H1 (cell line): ENCODE results near the gene CDYL. TPM values are rescaled to one million over a fixed set of nuclear protein-coding genes. Genes with fewer than 3 reads are reported as not detected.
A peak's percentile ranks its signal among the peaks of the same experiment; 100 is the strongest.

Experiments
- CTCF ChIA-PET: fragments of 300-600 bp; sonication (Branson Sonifier 250); formaldehyde crosslinking; loops from one replicate; lab custom pipeline; 2021; ENCODE audit not compliant: partially characterized antibody; lab: Charles Lee
- POLR2A ChIA-PET: fragments of 300-600 bp; sonication (Branson Sonifier 250); formaldehyde crosslinking; loops from one replicate; lab custom pipeline; 2021; ENCODE audit warnings: inconsistent platforms; ENCODE audit not compliant: partially characterized antibody; lab: Charles Lee
- DNase-seq, 2 experiments: peaks; one replicate each; pipeline versions ENCODE4 v3.0.0 to v3.0.0-alpha.2; 2010 to 2022; ENCODE audit warnings: low spot score in 2 of 2, low read depth in 1 of 2, mixed read lengths in 1 of 2
- FAIRE-seq: peaks from 2 replicates; lab custom pipeline; 2011; peaks lifted over from hg19 to GRCh38; lab: Jason Lieb, UNC
- H2AFZ ChIP-seq: 2 replicates; pipeline ENCODE4 v1.8.1; 2012; ENCODE audit warnings: low read length, inconsistent platforms
- H2AK5ac ChIP-seq: 2 replicates; pipeline ENCODE4 v1.6.1; 2013; ENCODE audit warnings: low read depth, low read length
- H2BK120ac ChIP-seq: replicated peaks from 2 replicates; pipeline ENCODE3; 2013; ENCODE audit warnings: low read depth, low read length, inconsistent platforms
- H2BK12ac ChIP-seq: 2 replicates; pipeline ENCODE4 v1.6.1; 2013; ENCODE audit warnings: low read depth, low read length
- H2BK15ac ChIP-seq: 2 replicates; pipeline ENCODE4 v1.6.1; 2013; ENCODE audit warnings: low read length
- H2BK20ac ChIP-seq: 2 replicates; pipeline ENCODE4 v1.6.1; 2013; ENCODE audit warnings: low read length
- H2BK5ac ChIP-seq: 2 replicates; pipeline ENCODE4 v1.6.1; 2013; ENCODE audit warnings: low read depth, low read length
- H3K14ac ChIP-seq: 2 replicates; pipeline ENCODE4 v1.6.1; 2013; ENCODE audit warnings: inconsistent platforms; ENCODE audit not compliant: insufficient read length
- H3K18ac ChIP-seq: 2 replicates; pipeline ENCODE4 v1.6.1; 2013; ENCODE audit warnings: low read length; ENCODE audit errors: extremely low read depth
- H3K23ac ChIP-seq: 2 replicates; pipeline ENCODE4 v1.6.1; 2013; ENCODE audit warnings: inconsistent platforms; ENCODE audit not compliant: insufficient read length
- H3K23me2 ChIP-seq: 2 replicates; pipeline ENCODE4 v1.6.1; 2013; ENCODE audit warnings: low read depth, low read length
- H3K27ac ChIP-seq: 2 replicates; pipeline ENCODE4 v1.6.1; 2011; ENCODE audit warnings: low read depth, low read length, inconsistent platforms
- H3K27me3 ChIP-seq, 4 experiments: replicated peaks in 1 of 4; 1 replicate in 1 of 4; 2 replicates in 3 of 4; pipeline versions ENCODE4 v1.6.1 to v1.8.1; 2011 to 2013; ENCODE audit warnings: low read length in 3 of 4, mild to moderate bottlenecking in 3 of 4, inconsistent platforms in 2 of 4, mixed read lengths in 2 of 4, moderate library complexity in 1 of 4; ENCODE audit not compliant: control insufficient read depth in 3 of 4, insufficient read depth in 3 of 4; ENCODE audit errors: extremely low read depth in 1 of 4
- H3K36me3 ChIP-seq, 4 experiments: 2 replicates each; pipeline versions ENCODE4 v1.6.1 to v1.8.1; 2011 to 2013; ENCODE audit warnings: mild to moderate bottlenecking in 4 of 4, low read length in 3 of 4, moderate library complexity in 2 of 4, control low read depth in 1 of 4, inconsistent platforms in 1 of 4; ENCODE audit not compliant: insufficient read depth in 4 of 4, control insufficient read depth in 2 of 4
- H3K4ac ChIP-seq: replicated peaks from 2 replicates; pipeline ENCODE3; 2013; ENCODE audit warnings: low read length, low read depth, mixed read lengths, inconsistent platforms; ENCODE audit not compliant: insufficient read length
- H3K4me1 ChIP-seq, 4 experiments: replicated peaks in 1 of 4; 1 replicate in 1 of 4; 2 replicates in 3 of 4; pipeline versions ENCODE4 v1.6.1 to v1.8.1; 2011 to 2013; ENCODE audit warnings: low read length in 3 of 4, inconsistent platforms in 2 of 4, mixed read lengths in 1 of 4; ENCODE audit not compliant: insufficient read depth in 4 of 4, control insufficient read depth in 3 of 4
- H3K4me2 ChIP-seq, 2 experiments: 2 replicates each; pipeline versions ENCODE4 v1.6.1 to v1.8.1; 2011 to 2013; ENCODE audit warnings: low read depth in 2 of 2, low read length in 2 of 2, control low read depth in 1 of 2, inconsistent platforms in 1 of 2, mild to moderate bottlenecking in 1 of 2; ENCODE audit not compliant: insufficient read depth in 1 of 2
- H3K4me3 ChIP-seq, 4 experiments: fragments of 200-600, 300-600 bp in 1 of 4; sonication (generic), shearing (Covaris generic), sonication (Bioruptor Twin) in 1 of 4; 2 replicates each; pipeline versions ENCODE4 v1.5.1 to v1.8.1; 2011 to 2016; ENCODE audit warnings: low read length in 4 of 4, low read depth in 3 of 4, control low read depth in 2 of 4, inconsistent platforms in 2 of 4, mild to moderate bottlenecking in 2 of 4, mixed read lengths in 1 of 4, moderate library complexity in 1 of 4; ENCODE audit not compliant: insufficient read depth in 2 of 4; ENCODE audit errors: extremely low read depth in 1 of 4
- H3K56ac ChIP-seq: replicated peaks from 2 replicates; pipeline ENCODE3; 2013; ENCODE audit warnings: low read depth, mild to moderate bottlenecking, mixed read lengths, low read length, inconsistent platforms; ENCODE audit not compliant: insufficient read length
- H3K79me1 ChIP-seq: 2 replicates; pipeline ENCODE4 v1.6.1; 2013; ENCODE audit warnings: low read depth, low read length, control low read depth
- H3K79me2 ChIP-seq, 2 experiments: 2 replicates each; pipeline versions ENCODE4 v1.6.1 to v1.8.1; 2012 to 2013; ENCODE audit warnings: low read length in 2 of 2, mild to moderate bottlenecking in 2 of 2, inconsistent platforms in 1 of 2; ENCODE audit not compliant: insufficient read depth in 2 of 2, control insufficient read depth in 1 of 2
- H3K9ac ChIP-seq, 4 experiments: replicated peaks in 1 of 4; 1 replicate in 1 of 4; 2 replicates in 3 of 4; pipeline versions ENCODE4 v1.6.1 to v1.8.1; 2011 to 2013; ENCODE audit warnings: low read depth in 3 of 4, low read length in 3 of 4, control low read depth in 2 of 4, mild to moderate bottlenecking in 2 of 4, moderate library complexity in 2 of 4, inconsistent platforms in 1 of 4; ENCODE audit errors: extremely low read depth in 1 of 4
- H3K9me3 ChIP-seq, 2 experiments: 2 replicates each; pipeline versions ENCODE4 v1.6.1 to v1.8.1; 2012 to 2013; ENCODE audit warnings: mild to moderate bottlenecking in 2 of 2, moderate library complexity in 2 of 2, control low read depth in 1 of 2, inconsistent platforms in 1 of 2, low read depth in 1 of 2, low read length in 1 of 2, mixed read lengths in 1 of 2; ENCODE audit not compliant: insufficient read depth in 2 of 2
- H4K20me1 ChIP-seq, 2 experiments: replicated peaks in 1 of 2; 2 replicates each; pipeline versions ENCODE3 to v1.8.1; 2011 to 2013; ENCODE audit warnings: inconsistent platforms in 2 of 2, low read length in 2 of 2, mild to moderate bottlenecking in 1 of 2; ENCODE audit not compliant: insufficient read depth in 2 of 2, control insufficient read depth in 1 of 2
- H4K5ac ChIP-seq: 2 replicates; pipeline ENCODE4 v1.6.1; 2013; ENCODE audit warnings: low read length, low read depth, mixed read lengths, inconsistent platforms; ENCODE audit not compliant: insufficient read length
- H4K8ac ChIP-seq: 2 replicates; pipeline ENCODE4 v1.8.0; 2013; ENCODE audit warnings: mild to moderate bottlenecking, moderate library complexity, low read length, inconsistent platforms; ENCODE audit not compliant: insufficient read depth; ENCODE audit errors: extremely low read depth
- H4K91ac ChIP-seq: replicated peaks from 2 replicates; pipeline ENCODE3; 2013; ENCODE audit warnings: low read length, mixed read lengths, inconsistent platforms; ENCODE audit not compliant: insufficient read length
- ATF2 ChIP-seq: IDR thresholded peaks from 2 replicates; pipeline ENCODE4 v1.6.1; 2012; ENCODE audit warnings: low read length, inconsistent platforms
- ATF3 ChIP-seq: IDR thresholded peaks from 2 replicates; pipeline ENCODE4 v1.6.1; 2011; ENCODE audit warnings: low read depth, mild to moderate bottlenecking, low read length; ENCODE audit not compliant: insufficient read depth
- EGR1 ChIP-seq: IDR thresholded peaks from 2 replicates; pipeline ENCODE4 v1.6.1; 2011; ENCODE audit warnings: low read depth, low read length, borderline replicate concordance
- KDM4A ChIP-seq: IDR thresholded peaks from one replicate; pipeline ENCODE4 v1.7.1; 2012; ENCODE audit warnings: low read depth, mild to moderate bottlenecking, moderate library complexity, low read length, inconsistent platforms; ENCODE audit not compliant: severe bottlenecking
- KDM5A ChIP-seq: fragments of 200-600 bp; IDR thresholded peaks from 2 replicates; pipeline ENCODE4 v1.7.1; 2012; ENCODE audit warnings: mild to moderate bottlenecking, low read length, inconsistent platforms, mixed read lengths
- MAX ChIP-seq: IDR thresholded peaks from 2 replicates; pipeline ENCODE4 v1.6.1; 2012; ENCODE audit warnings: inconsistent platforms
- RFX5 ChIP-seq: IDR thresholded peaks from 2 replicates; pipeline ENCODE4 v1.6.1; 2011; ENCODE audit warnings: low read depth, low read length, improper control_type of control experiment, borderline replicate concordance
- TAF1 ChIP-seq: IDR thresholded peaks from 2 replicates; pipeline ENCODE4 v1.6.1; 2011; ENCODE audit warnings: mild to moderate bottlenecking, low read depth, low read length
- WGBS, 2 experiments: shearing (Covaris generic) in 1 of 2; methylation state at CpG; one replicate each; pipeline versions ENCODE4 v1.1.6 to v1.1.7; 2013 to 2015; ENCODE audit warnings: low lambda C conversion rate in 2 of 2, mixed read lengths in 2 of 2, inconsistent platforms in 1 of 2, low coverage in 1 of 2, missing lambda C conversion rate in 1 of 2; ENCODE audit not compliant: insufficient replicate concordance in 2 of 2, insufficient coverage in 1 of 2, insufficient read length in 1 of 2; ENCODE audit errors: extremely low coverage in 1 of 2, missing lambda C conversion rate in 1 of 2; 5-methylcytosine and 5-hydroxymethylcytosine counted together
- polyA plus RNA-seq, 7 experiments: library from polyadenylated mRNA; depleted of rRNA in 3 of 7; stranded (reverse) in 5 of 7; unstranded in 2 of 7; fragments of >200 nt in 5 of 7; fragments of 200-250 nt in 2 of 7; gene quantifications; 1 replicate in 5 of 7; 2 replicates in 1 of 7; 4 replicates in 1 of 7; pipeline versions ENCODE4 v1.2.1 to v1.2.3, GENCODE V29; 2011 to 2013; ENCODE audit warnings: missing spikeins in 2 of 7, mixed read lengths in 2 of 7
- total RNA-seq: library from RNA; stranded (reverse); fragmentation: NEBNext Ultra II Directional; extraction: Animal tissue kit (Norgen Biotek cat#: 25700); gene quantifications from 2 replicates; pipeline ENCODE4 v1.2.1, GENCODE V29; 2021

Gene CDYL
- total and polyA plus RNA-seq, 2 of the 8 experiments (the other 6 are each of a cell fraction or from before 2014, with no cell fraction given): 56.4 to 119 TPM

GRCh38 chr6:4776493-4777393 lies 539 bp downstream of the CDYL start:
- H3K4me1 ChIP-seq: peaks cover 3 to 22% (median 12%) of the 10 kb centered on the region in 4 experiments; a peak in 5 of 7 replicates
- H2BK120ac ChIP-seq: no peak overlapping the region
- no peak overlapping the region for H2BK15ac ChIP-seq
- no peak overlapping the region for H3K4ac ChIP-seq
- H3K79me2 ChIP-seq: peaks cover 48 to 74% of the 10 kb centered on the region in 2 experiments
- H3K9me3 ChIP-seq: peaks cover 0 to 3% of the 10 kb centered on the region in 2 experiments; a peak in 2 of 4 replicates
- peak overlapping the region in 2 of 4 experiments; percentile 11 to 87; a peak in 2 of 7 replicates for H3K9ac ChIP-seq
- ChIA-PET CTCF (interaction anchor here (0.8 to 0.9 kb wide), 2 partner anchors 71 to 202 kb away, joined by 3 read pairs; no protein-coding TSS in a partner anchor), POLR2A (interaction anchor here (0.6 to 1.8 kb wide), 4 partner anchors 10 to 109 kb away, joined by 3 to 5 read pairs (median 4); no protein-coding TSS in a partner anchor)
- H2BK5ac ChIP-seq: no peak overlapping the region
- H3K18ac ChIP-seq: no peak overlapping the region
- H3K56ac ChIP-seq: no peak overlapping the region
- 2% methylated on average over 30 of the region's 107 CpGs; no CpG with 5 or more reads in 1 of the 2 experiments for WGBS, 2 experiments
- FAIRE-seq (no peak), DNase-seq (no peak)
- H3K27ac ChIP-seq: no peak overlapping the region
- H4K8ac ChIP-seq: no peak overlapping the region
- H3K23me2 ChIP-seq: peaks cover 16% of the 10 kb centered on the region
- H4K91ac ChIP-seq: no peak overlapping the region
- peak overlapping the region; percentile 41 to 75 (median 52) for H3K4me3 ChIP-seq
- H3K4me2 ChIP-seq: peak overlapping the region; percentile 76 to 81
- peaks cover 0 to 4% (median 0%) of the 10 kb centered on the region in 4 experiments; a peak in 1 of 8 replicates for H3K36me3 ChIP-seq
- no peak overlapping the region for H2BK12ac ChIP-seq
- H3K79me1 ChIP-seq: peaks cover 18% of the 10 kb centered on the region
- peaks cover 10 to 25% (median 21%) of the 10 kb centered on the region in 4 experiments for H3K27me3 ChIP-seq
- H4K20me1 ChIP-seq: peaks cover 47 to 48% of the 10 kb centered on the region in 2 experiments
- no peak overlapping the region for H3K14ac ChIP-seq
- H2AFZ ChIP-seq: no peak overlapping the region
- no peak overlapping the region for H3K23ac ChIP-seq
- H4K5ac ChIP-seq: no peak overlapping the region
- H2BK20ac ChIP-seq: no peak overlapping the region
- no peak overlapping the region for H2AK5ac ChIP-seq
- TF ChIP-seq RFX5: no peak
- no peak for TF ChIP-seq ATF3
- 0 out of 2 replicates have a peak, but pooled peaks have one; percentile 30 for TF ChIP-seq TAF1
- TF ChIP-seq MAX: no peak
- TF ChIP-seq ATF2: no peak
- TF ChIP-seq KDM4A: peak; percentile 30
- no peak for TF ChIP-seq KDM5A
- no peak for TF ChIP-seq EGR1
